B cell (primary cell): ENCODE results near the gene ME1. TPM values are rescaled to one million over a fixed set of nuclear protein-coding genes. Genes with fewer than 3 reads are reported as not detected.

Source experiments
- ATAC-seq: fragments of 200-7000 bp; cut with Tn5 transposase; one replicate; pipeline ENCODE4 v1.10.0; 2021; ENCODE audit warnings: low read depth, mild to moderate bottlenecking, moderate number of reproducible peaks, moderate library complexity
- CTCF ChIA-PET: fragments of 350-600 bp; sonication (Branson Sonifier 250); formaldehyde crosslinking; loops from one replicate; lab custom pipeline; 2021; ENCODE audit warnings: antibody characterized with exemption, inconsistent platforms; lab: Charles Lee
- POLR2A ChIA-PET: fragments of 350-600 bp; sonication (Branson Sonifier 250); formaldehyde crosslinking; loops from one replicate; lab custom pipeline; 2021; ENCODE audit warnings: antibody characterized with exemption; lab: Charles Lee
- DNase-seq: peaks from one replicate; pipeline ENCODE4 v3.0.0; 2013
- H2AFZ ChIP-seq: 2 replicates; pipeline ENCODE4 v1.6.1; 2012; ENCODE audit warnings: mild to moderate bottlenecking, low read depth, low read length; ENCODE audit not compliant: insufficient read depth, poor library complexity, severe bottlenecking
- H3K27ac ChIP-seq, 2 donors: 1 replicate in 1 of 2; 2 replicates in 1 of 2; pipeline ENCODE4 v1.5.1; 2012 to 2013; ENCODE audit warnings: low read length in 2 of 2, mild to moderate bottlenecking in 2 of 2, moderate library complexity in 1 of 2
- H3K27me3 ChIP-seq, 4 experiments: fragments of 200-600 bp in 1 of 4; sonication (generic) in 1 of 4; replicated peaks in 1 of 4; 1 replicate in 2 of 4; 2 replicates in 2 of 4; pipeline versions ENCODE4 v1.6.1 to v1.7.0; 2013 to 2016; ENCODE audit warnings: low read length in 3 of 4, mild to moderate bottlenecking in 2 of 4, mixed read lengths in 1 of 4, moderate library complexity in 1 of 4; ENCODE audit not compliant: insufficient read depth in 4 of 4, control insufficient read depth in 3 of 4; ENCODE audit errors: control extremely low read depth in 1 of 4
- H3K36me3 ChIP-seq, 2 experiments: replicated peaks in 1 of 2; 1 replicate in 1 of 2; 2 replicates in 1 of 2; pipeline versions ENCODE4 v1.6.1 to v1.7.1; 2013; ENCODE audit warnings: low read length in 1 of 2; ENCODE audit not compliant: insufficient read depth in 2 of 2, control insufficient read depth in 1 of 2; ENCODE audit errors: control extremely low read depth in 1 of 2, extremely low read depth in 1 of 2
- H3K4me1 ChIP-seq, 2 donors: fragments of 200-600 bp in 1 of 2; sonication (generic) in 1 of 2; 1 replicate in 1 of 2; 2 replicates in 1 of 2; pipeline versions ENCODE4 v1.5.1 to v1.6.1; 2013 to 2017; ENCODE audit warnings: low read length in 2 of 2; ENCODE audit not compliant: control insufficient read depth in 2 of 2, insufficient read depth in 2 of 2
- H3K4me2 ChIP-seq: replicated peaks from 2 replicates; pipeline ENCODE3; 2012; ENCODE audit warnings: mild to moderate bottlenecking, low read depth, low read length; ENCODE audit not compliant: poor library complexity, severe bottlenecking
- H3K4me3 ChIP-seq, 5 experiments: fragments of 200-600 bp in 1 of 5; sonication (generic) in 1 of 5; 1 replicate in 3 of 5; 2 replicates in 2 of 5; pipeline versions ENCODE4 v1.5.1 to v1.7.0; 2011 to 2016; ENCODE audit warnings: low read length in 4 of 5, mild to moderate bottlenecking in 4 of 5, low read depth in 2 of 5, control low read depth in 1 of 5, moderate library complexity in 1 of 5; ENCODE audit not compliant: insufficient read depth in 1 of 5; ENCODE audit errors: control extremely low read depth in 1 of 5, extremely low read depth in 1 of 5
- H3K79me2 ChIP-seq: fragments of 200-600 bp; sonication (generic); one replicate; pipeline ENCODE4 v1.6.0; 2016; ENCODE audit warnings: low read length; ENCODE audit not compliant: control insufficient read depth, insufficient read depth
- H3K9ac ChIP-seq: fragments of 200-600 bp; sonication (generic); 2 replicates; pipeline ENCODE4 v1.6.1; 2017; ENCODE audit warnings: mild to moderate bottlenecking, low read length, moderate library complexity
- H3K9me3 ChIP-seq, 3 donors: one replicate each; pipeline versions ENCODE4 v1.6.1 to v1.7.1; 2013; ENCODE audit warnings: low read length in 2 of 3; ENCODE audit not compliant: control insufficient read depth in 2 of 3, insufficient read depth in 1 of 3; ENCODE audit errors: control extremely low read depth in 1 of 3
- H4K20me1 ChIP-seq: 2 replicates; pipeline ENCODE4 v1.6.0; 2012; ENCODE audit warnings: mild to moderate bottlenecking, low read length; ENCODE audit not compliant: insufficient read depth, control insufficient read depth, poor library complexity, severe bottlenecking
- H3K27ac Mint-ChIP-seq: one replicate; pipeline ENCODE4 v1.8.0; 2021; ENCODE audit warnings: mixed read lengths
- H3K27me3 Mint-ChIP-seq: one replicate; pipeline ENCODE4 v1.8.0; 2021; ENCODE audit warnings: mixed read lengths
- H3K4me1 Mint-ChIP-seq: one replicate; pipeline ENCODE4 v1.8.0; 2021; ENCODE audit warnings: mixed read lengths
- H3K4me3 Mint-ChIP-seq: one replicate; pipeline ENCODE4 v1.8.0; 2021; ENCODE audit warnings: mixed read lengths
- H3K9me3 Mint-ChIP-seq: one replicate; pipeline ENCODE4 v1.8.0; 2022; ENCODE audit warnings: mixed read lengths; ENCODE audit not compliant: insufficient read depth
- EZH2 ChIP-seq: IDR thresholded peaks from 2 replicates; pipeline ENCODE4 v1.6.1; 2012; ENCODE audit warnings: borderline replicate concordance, low read depth, mild to moderate bottlenecking, moderate library complexity, low read length; ENCODE audit not compliant: insufficient read depth, poor library complexity, severe bottlenecking
- WGBS: methylation state at CpG from one replicate; pipeline ENCODE4 v1.1.5; 2013; ENCODE audit warnings: missing lambda C conversion rate; ENCODE audit not compliant: insufficient coverage; 5-methylcytosine and 5-hydroxymethylcytosine counted together
- intact Hi-C: fragments of 100-400 bp; cut with micrococcal nuclease; formaldehyde crosslinking; loops from one replicate; pipeline ENCODE4 v1.10.0; 2022
- polyA plus RNA-seq: library from polyadenylated mRNA; depleted of rRNA; stranded (reverse); fragments of >200 nt; gene quantifications from 2 replicates; pipeline ENCODE4 v1.2.3, GENCODE V29; 2012
- total RNA-seq, 2 donors: library from RNA; stranded (reverse); fragments of 120-200 nt in 1 of 2; gene quantifications; 1 replicate in 1 of 2; 2 replicates in 1 of 2; pipeline versions ENCODE4 v1.2.3 to v1.2.4, GENCODE V29; 2013 to 2022
- TF ChIP-seq, protein P1 (sequence below): fragments of 200-600 bp; IDR thresholded peaks from one replicate; pipeline ENCODE4 v1.8.0; 2022; ENCODE audit warnings: antibody characterized with exemption, mild to moderate bottlenecking

ME1 gene
- total and polyA plus RNA-seq, 2 donors (not counting 1 experiment from before 2014, with no cell fraction given): not detected

DNA sequence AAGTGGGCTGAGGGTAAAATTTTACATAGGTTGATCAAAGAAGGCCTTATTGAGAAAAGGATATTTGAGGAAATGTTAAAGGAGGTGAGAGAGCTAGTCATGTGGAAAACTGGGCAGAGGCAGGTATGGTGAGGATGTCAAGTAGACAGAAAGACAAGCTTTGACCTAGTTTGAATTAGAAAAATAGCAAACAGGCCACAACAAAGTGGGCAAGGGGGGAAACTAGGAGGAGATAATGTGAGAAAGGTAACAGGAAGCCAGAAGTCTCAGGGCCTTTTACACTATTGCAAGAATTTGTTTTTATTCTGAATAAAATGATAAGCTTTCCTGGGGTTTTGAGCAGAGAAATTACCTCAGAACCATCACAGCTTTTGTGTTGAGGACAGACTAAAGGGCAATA, 122.0 kb downstream of the ME1 start:
- POLR2A ChIA-PET: no interaction called here
- TF ChIP-seq EZH2: no peak
- TF ChIP-seq, protein P1, sequence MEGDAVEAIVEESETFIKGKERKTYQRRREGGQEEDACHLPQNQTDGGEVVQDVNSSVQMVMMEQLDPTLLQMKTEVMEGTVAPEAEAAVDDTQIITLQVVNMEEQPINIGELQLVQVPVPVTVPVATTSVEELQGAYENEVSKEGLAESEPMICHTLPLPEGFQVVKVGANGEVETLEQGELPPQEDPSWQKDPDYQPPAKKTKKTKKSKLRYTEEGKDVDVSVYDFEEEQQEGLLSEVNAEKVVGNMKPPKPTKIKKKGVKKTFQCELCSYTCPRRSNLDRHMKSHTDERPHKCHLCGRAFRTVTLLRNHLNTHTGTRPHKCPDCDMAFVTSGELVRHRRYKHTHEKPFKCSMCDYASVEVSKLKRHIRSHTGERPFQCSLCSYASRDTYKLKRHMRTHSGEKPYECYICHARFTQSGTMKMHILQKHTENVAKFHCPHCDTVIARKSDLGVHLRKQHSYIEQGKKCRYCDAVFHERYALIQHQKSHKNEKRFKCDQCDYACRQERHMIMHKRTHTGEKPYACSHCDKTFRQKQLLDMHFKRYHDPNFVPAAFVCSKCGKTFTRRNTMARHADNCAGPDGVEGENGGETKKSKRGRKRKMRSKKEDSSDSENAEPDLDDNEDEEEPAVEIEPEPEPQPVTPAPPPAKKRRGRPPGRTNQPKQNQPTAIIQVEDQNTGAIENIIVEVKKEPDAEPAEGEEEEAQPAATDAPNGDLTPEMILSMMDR: no peak
- no peak overlapping the region for H3K27ac Mint-ChIP-seq
- Histone ChIP-seq H3K27ac (no peak overlapping the region), H3K4me3 (no peak overlapping the region), H4K20me1 (no peaks in the 10 kb centered on the region), H3K79me2 (no peaks in the 10 kb centered on the region), H3K4me2 (no peak overlapping the region), H3K27me3 (no peaks in the 10 kb centered on the region), H2AFZ (no peak overlapping the region), H3K9me3 (no peaks in the 10 kb centered on the region), H3K4me1 (no peaks in the 10 kb centered on the region), H3K36me3 (no peaks in the 10 kb centered on the region), H3K9ac (no peak overlapping the region)
- H3K4me1 Mint-ChIP-seq: no peaks in the 10 kb centered on the region
- CTCF ChIA-PET: no interaction called here
- no peak overlapping the region for H3K4me3 Mint-ChIP-seq
- no peak for ATAC-seq
- H3K27me3 Mint-ChIP-seq: peaks cover 3% of the 10 kb centered on the region
- intact Hi-C loops: no loop called here
- DNase-seq: no peak
- H3K9me3 Mint-ChIP-seq: no peaks in the 10 kb centered on the region

DNA sequence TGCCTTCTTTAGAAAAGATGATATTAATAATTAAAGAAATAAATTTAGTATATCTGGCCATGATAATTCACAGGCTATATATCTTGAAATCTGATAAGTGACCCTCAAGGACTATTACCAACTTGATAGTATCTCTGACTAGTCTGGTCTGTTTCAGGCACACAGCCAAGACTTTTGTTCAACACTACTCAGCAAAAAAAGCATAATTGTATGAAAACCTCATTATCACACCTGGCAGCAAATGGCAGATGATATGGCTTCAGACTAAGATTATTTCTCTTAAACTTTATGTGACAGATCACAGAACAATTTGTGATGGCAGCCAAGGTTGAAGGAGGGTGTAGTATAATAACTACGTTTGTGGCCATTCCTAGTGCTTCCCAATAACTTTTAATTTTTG, 123.0 kb downstream of the ME1 start:
- Histone ChIP-seq H3K4me1 (no peaks in the 10 kb centered on the region), H3K27me3 (no peaks in the 10 kb centered on the region), H3K4me2 (no peak overlapping the region), H3K9ac (no peak overlapping the region), H3K79me2 (no peaks in the 10 kb centered on the region), H4K20me1 (no peaks in the 10 kb centered on the region), H3K27ac (no peak overlapping the region), H3K9me3 (no peaks in the 10 kb centered on the region), H2AFZ (no peak overlapping the region), H3K4me3 (no peak overlapping the region), H3K36me3 (no peaks in the 10 kb centered on the region)
- no peak overlapping the region for H3K4me3 Mint-ChIP-seq
- no peak for DNase-seq
- no CpG with 5 or more reads among the region's 1 CpG for WGBS
- peaks cover 3% of the 10 kb centered on the region for H3K27me3 Mint-ChIP-seq
- intact Hi-C loops: no loop called here
- no peaks in the 10 kb centered on the region for H3K4me1 Mint-ChIP-seq
- H3K9me3 Mint-ChIP-seq: no peaks in the 10 kb centered on the region
- ChIA-PET CTCF (no interaction called here), POLR2A (no interaction called here)
- no peak overlapping the region for H3K27ac Mint-ChIP-seq
- no peak for ATAC-seq
- TF ChIP-seq, protein P1: no peak
- TF ChIP-seq EZH2: no peak
